Gastroesophageal sphincter (tissue), 4 donors: Measurements from ENCODE around the gene NELFCD. TPM values are rescaled to one million over a fixed set of nuclear protein-coding genes. Genes with fewer than 3 reads are reported as not detected.
"Not testable (repeated sequence)": the region's sequence is repeated elsewhere in the genome, so short reads cannot be mapped to it uniquely, and the experiment has no call there.

Source experiments
- ATAC-seq: fragments of 150-250 bp; one replicate; pipeline ENCODE4 v1.9.1; 2016; ENCODE audit warnings: mild to moderate bottlenecking, moderate library complexity
- H3K27ac ChIP-seq, 4 donors: fragments of 200-600 bp; sonication (generic) in 3 of 4; 1 replicate in 3 of 4; 2 replicates in 1 of 4; pipeline ENCODE4 v1.5.1; 2016 to 2019
- H3K27me3 ChIP-seq: fragments of 200-600 bp; sonication (generic); one replicate; pipeline ENCODE4 v1.5.1; 2019
- H3K36me3 ChIP-seq, 2 donors: fragments of 200-600 bp; sonication (generic); one replicate each; pipeline ENCODE4 v1.5.1; 2019; ENCODE audit warnings: control low read depth in 1 of 2
- H3K4me1 ChIP-seq, 3 donors: fragments of 200-600 bp; sonication (generic); 1 replicate in 2 of 3; 2 replicates in 1 of 3; pipeline ENCODE4 v1.5.1; 2016 to 2019; ENCODE audit warnings: control low read depth in 2 of 3
- H3K4me3 ChIP-seq, 2 donors: fragments of 200-600 bp; sonication (generic); one replicate each; pipeline ENCODE4 v1.5.1; 2019; ENCODE audit warnings: mild to moderate bottlenecking in 1 of 2, moderate library complexity in 1 of 2
- H3K9me3 ChIP-seq, 3 donors: fragments of 200-600 bp; sonication (generic); one replicate each; pipeline ENCODE4 v1.5.1; 2017 to 2019; ENCODE audit warnings: control low read depth in 2 of 3
- CTCF ChIP-seq, 4 experiments: fragments of 200-600 bp in 2 of 4; fragments of 450-650 bp in 2 of 4; sonication (generic) in 1 of 4; IDR thresholded peaks; one replicate each; pipeline ENCODE4 v1.5.1; 2017 to 2019; ENCODE audit warnings: antibody characterized with exemption in 4 of 4, mild to moderate bottlenecking in 2 of 4, moderate library complexity in 2 of 4
- EP300 ChIP-seq: sonication (generic); formaldehyde crosslinking; IDR thresholded peaks from one replicate; pipeline ENCODE4 v1.6.1; 2017; ENCODE audit warnings: antibody characterized with exemption, mild to moderate bottlenecking
- POLR2A ChIP-seq, 2 donors: fragments of 450-650 bp; IDR thresholded peaks; one replicate each; pipeline ENCODE4 v1.6.1; 2017; ENCODE audit warnings: antibody characterized with exemption in 2 of 2, mild to moderate bottlenecking in 2 of 2, moderate library complexity in 1 of 2
- POLR2AphosphoS5 ChIP-seq: sonication (generic); formaldehyde crosslinking; IDR thresholded peaks from one replicate; pipeline ENCODE4 v1.6.1; 2017; ENCODE audit warnings: antibody characterized with exemption
- WGBS, 2 donors: methylation state at CpG; one replicate each; pipeline ENCODE4 v1.1.5; 2018; ENCODE audit warnings: low coverage in 1 of 2; 5-methylcytosine and 5-hydroxymethylcytosine counted together
- total RNA-seq, 4 donors: library from RNA; depleted of rRNA; stranded (reverse); fragments of >200 nt; gene quantifications; one replicate each; pipeline ENCODE4 v1.1.0, GENCODE V29; 2016

NELFCD gene
- total RNA-seq, 4 donors from 2014 or later: 26.5 to 48.6 (median 36.1) TPM

DNA sequence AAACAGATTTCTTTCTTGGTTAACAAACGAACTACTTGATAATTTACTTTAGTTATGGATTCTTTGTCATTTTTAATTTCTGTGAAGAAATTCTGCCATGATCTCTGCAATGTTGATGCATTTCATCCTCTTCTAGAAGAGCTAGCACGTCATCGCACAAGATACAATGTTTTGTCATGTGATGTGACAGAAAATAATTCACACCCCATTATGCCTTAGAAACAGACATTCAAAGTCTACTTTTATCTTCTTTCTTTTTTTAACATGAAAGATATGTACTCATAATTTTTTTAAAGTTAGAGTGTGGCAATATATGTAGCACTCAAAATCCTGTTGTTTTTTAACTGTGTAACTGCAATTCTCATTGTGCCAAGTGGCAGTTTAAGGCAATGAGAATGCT, 39.6 kb upstream of the NELFCD start:
- H3K27me3 ChIP-seq: no peaks in the 10 kb centered on the region
- TF ChIP-seq POLR2A (IDR thresholded peaks at IDR 0.05) (no peak), POLR2AphosphoS5 (no peak), EP300 (no peak), CTCF (IDR thresholded peaks at IDR 0.05) (no peak)
- H3K4me1 ChIP-seq: no peaks in the 10 kb centered on the region
- H3K4me3 ChIP-seq: no peak overlapping the region
- WGBS, 2 donors: 24 to 38% methylated on average over 3 of the region's 3 CpGs
- H3K36me3 ChIP-seq: no peaks in the 10 kb centered on the region
- H3K9me3 ChIP-seq: peaks cover 0 to 2% (median 0%) of the 10 kb centered on the region in 3 donors
- H3K27ac ChIP-seq: no peak overlapping the region
- no peak for ATAC-seq

DNA sequence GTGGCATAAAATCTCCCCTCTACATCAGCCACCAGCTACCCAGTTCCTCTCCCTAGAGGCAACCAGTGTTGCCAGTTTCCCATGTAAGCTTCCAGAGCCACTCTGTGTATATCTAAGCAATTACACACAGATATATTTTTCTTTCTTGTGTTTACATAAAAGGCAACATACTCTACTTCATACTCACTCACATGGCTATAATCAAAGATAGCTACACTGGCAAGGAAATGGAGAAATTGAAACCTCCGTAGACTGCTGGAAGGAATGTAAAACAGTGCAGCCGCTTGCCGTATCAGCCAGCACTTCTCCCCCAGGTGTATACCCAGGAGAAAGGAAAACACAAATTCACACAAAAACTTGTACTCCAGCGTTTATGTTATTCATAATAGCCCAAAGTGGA, 38.5 kb upstream of the NELFCD start:
- no peaks in the 10 kb centered on the region for H3K4me1 ChIP-seq
- H3K36me3 ChIP-seq: no peaks in the 10 kb centered on the region
- H3K27me3 ChIP-seq: no peaks in the 10 kb centered on the region
- TF ChIP-seq CTCF (IDR thresholded peaks at IDR 0.05) (no peak), POLR2A (IDR thresholded peaks at IDR 0.05) (no peak), POLR2AphosphoS5 (no peak), EP300 (no peak)
- H3K9me3 ChIP-seq: no peaks in the 10 kb centered on the region
- no peak overlapping the region for H3K4me3 ChIP-seq
- ATAC-seq: no peak
- 14 to 24% methylated on average over 4 of the region's 4 CpGs for WGBS, 2 donors
- H3K27ac ChIP-seq: no peak overlapping the region

GRCh38 chr20:58944610-58945009, 36.4 kb upstream of the NELFCD start:
- H3K9me3 ChIP-seq: no peaks in the 10 kb centered on the region
- ATAC-seq: no peak
- H3K27me3 ChIP-seq: no peaks in the 10 kb centered on the region
- WGBS, 2 donors: 82 to 89% methylated on average over 2 to 4 of the region's 5 CpGs
- no peak overlapping the region for H3K4me3 ChIP-seq
- no peaks in the 10 kb centered on the region for H3K4me1 ChIP-seq
- no peak overlapping the region for H3K27ac ChIP-seq
- no peaks in the 10 kb centered on the region for H3K36me3 ChIP-seq
- no peak for TF ChIP-seq POLR2A (IDR thresholded peaks at IDR 0.05)
- no peak for TF ChIP-seq POLR2AphosphoS5
- TF ChIP-seq EP300: no peak
- no peak for TF ChIP-seq CTCF (IDR thresholded peaks at IDR 0.05)

DNA sequence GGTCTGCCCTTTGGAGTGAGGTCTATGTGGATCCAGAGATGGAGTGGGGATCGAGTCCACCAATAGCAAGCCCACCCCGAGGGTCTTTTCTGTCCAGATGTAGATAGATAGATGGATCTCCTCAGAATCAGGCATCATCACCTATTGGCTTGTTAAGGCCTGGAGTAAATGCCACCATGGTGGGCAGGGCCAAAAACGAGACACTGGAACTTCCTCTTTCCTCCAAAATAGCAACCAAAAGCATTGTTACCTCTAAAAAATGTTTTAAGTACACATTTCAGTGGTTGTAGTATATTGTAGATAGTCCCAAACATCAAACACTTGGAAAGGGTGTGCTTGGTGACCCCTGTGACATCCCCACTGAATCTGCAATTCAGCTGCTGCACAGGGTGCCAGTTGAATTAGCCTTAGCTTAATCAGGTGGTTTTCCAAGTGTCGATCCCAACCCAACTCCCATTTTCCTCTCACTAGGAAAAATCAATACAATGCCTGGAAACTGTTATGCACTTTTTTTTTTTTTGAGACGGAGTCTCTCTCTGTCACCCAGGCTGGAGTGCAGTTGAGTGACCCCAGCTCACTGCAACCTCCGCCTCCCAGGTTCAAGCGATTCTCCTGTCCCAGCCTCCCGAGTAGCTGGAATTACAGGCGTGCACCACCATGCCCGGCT, 35.0 kb upstream of the NELFCD start:
- ATAC-seq: no peak

DNA sequence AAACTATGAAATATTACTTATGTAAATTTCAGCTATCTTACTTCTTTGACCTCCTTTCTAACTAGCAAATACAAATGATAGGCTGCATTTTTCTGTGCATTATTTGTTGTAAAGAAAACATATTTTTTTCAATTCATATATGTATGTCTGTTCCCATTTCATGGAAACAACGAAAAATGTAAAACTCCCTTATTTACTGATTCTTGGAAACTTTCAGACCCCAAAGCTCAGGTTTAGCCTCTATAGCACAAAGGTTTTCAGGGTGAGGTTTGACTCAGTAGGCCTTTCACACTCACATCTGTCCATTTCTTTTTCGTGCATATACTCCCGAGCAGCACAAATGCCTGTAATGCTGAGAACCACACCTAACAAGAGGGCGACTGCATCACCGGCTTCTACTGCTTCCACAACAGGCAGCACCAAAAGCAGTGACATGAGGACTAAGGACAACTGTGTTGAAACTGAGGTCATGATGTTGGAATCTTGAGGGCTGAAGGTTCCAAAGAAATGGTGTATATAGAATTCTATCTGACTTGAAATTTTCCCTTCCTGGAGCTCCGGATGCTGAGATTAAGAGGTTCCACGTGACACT, 33.2 kb upstream of the NELFCD start:
- H3K9me3 ChIP-seq, H3K4me1 ChIP-seq, ATAC-seq, H3K36me3 ChIP-seq, H3K4me3 ChIP-seq, H3K27ac ChIP-seq, H3K27me3 ChIP-seq: not testable (repeated sequence)
- WGBS, 2 donors: 82 to 91% methylated on average over 7 of the region's 7 CpGs

More for the DNA sequence above, 35.0 kb upstream of the NELFCD start:
- Histone ChIP-seq H3K36me3 (no peaks in the 10 kb centered on the region), H3K4me3 (no peak overlapping the region), H3K27me3 (no peaks in the 10 kb centered on the region), H3K9me3 (no peaks in the 10 kb centered on the region), H3K4me1 (no peaks in the 10 kb centered on the region), H3K27ac (no peak overlapping the region)
- TF ChIP-seq CTCF (IDR thresholded peaks at IDR 0.05) (no peak), EP300 (no peak), POLR2A (IDR thresholded peaks at IDR 0.05) (no peak), POLR2AphosphoS5 (no peak)
- 88 to 95% methylated on average over 4 to 8 of the region's 10 CpGs for WGBS, 2 donors
